Right ventricle myocardium inferior (tissue), 1 donor: ENCODE data around the gene PTEN. TPM values are rescaled to one million over a fixed set of nuclear protein-coding genes. Genes with fewer than 3 reads are reported as not detected.

Experiments used
- ATAC-seq: fragments of 200-7000 bp; cut with Tn5 transposase; one replicate; pipeline ENCODE4 v1.9.1; 2020; ENCODE audit warnings: mild to moderate bottlenecking, moderate library complexity
- DNase-seq: peaks from one replicate; pipeline ENCODE4 v3.0.0; 2021; ENCODE audit errors: missing footprints
- intact Hi-C: fragments of 100-400 bp; cut with DNase I; formaldehyde crosslinking; loops from one replicate; pipeline ENCODE4 v1.11.0; 2022
- total RNA-seq: library from RNA; stranded (reverse); fragmentation: NEBNext Ultra II Directional; extraction: Animal tissue kit (Norgen Biotek cat#: 25700); gene quantifications from one replicate; pipeline ENCODE4 v1.2.1, GENCODE V29; 2021
- donor health status: DM: no; HTN: yes; CAD: no; lungs with severe emphysema.

PTEN gene
- total RNA-seq, 1 donor from 2014 or later = 54.6 TPM

GRCh38 chr10:87931836-87932230 lies 68.4 kb downstream of the PTEN start:
- ATAC-seq = no peak
- intact Hi-C loops = no loop called here
- DNase-seq = no peak

DNA sequence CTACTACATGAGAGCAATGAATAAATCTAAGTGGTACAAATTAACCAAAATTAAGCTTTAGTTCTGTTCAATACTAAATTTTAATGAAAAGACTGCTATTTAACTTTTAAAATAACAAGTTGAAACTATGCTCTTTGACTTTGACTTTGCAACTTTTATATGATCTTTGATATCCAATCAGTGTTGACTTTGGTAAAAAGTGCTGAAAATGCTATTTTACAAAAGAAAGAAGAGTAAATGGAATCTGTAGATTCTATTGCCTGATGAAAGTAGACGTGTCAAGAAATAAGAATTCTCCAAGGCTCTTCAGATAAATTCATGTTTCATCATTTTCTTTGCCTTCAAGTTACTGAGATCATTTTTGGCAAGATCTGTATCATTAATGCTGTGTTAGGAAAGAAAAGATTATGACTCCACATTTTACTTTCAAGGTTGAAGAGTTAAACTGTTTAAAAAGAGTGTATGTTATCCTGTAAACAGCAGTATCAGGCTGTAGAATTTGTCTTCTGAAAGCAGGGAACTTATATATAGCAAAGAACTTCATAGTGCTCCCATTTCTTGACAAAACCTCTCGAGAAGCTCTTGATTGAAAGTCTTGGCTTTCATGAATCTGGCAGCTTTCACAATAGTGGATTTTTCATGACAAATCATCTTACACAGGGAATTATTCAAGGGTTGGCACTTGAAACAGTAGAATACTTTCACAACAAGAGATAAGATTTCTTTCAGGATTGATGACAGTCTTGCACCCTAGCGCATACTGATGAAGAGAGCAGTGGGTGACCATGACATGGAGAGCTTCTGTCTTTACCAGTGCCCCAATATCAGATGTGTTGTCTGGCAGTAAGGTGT lies 72.1 kb downstream of the PTEN start:
- DNase-seq (no peak), ATAC-seq (peak; percentile 44)
- intact Hi-C loops = no loop called here

GRCh38 chr10:87940210-87940609 lies 76.8 kb downstream of the PTEN start:
- DNase-seq (no peak), ATAC-seq (no peak)
- intact Hi-C loops = no loop called here

DNA sequence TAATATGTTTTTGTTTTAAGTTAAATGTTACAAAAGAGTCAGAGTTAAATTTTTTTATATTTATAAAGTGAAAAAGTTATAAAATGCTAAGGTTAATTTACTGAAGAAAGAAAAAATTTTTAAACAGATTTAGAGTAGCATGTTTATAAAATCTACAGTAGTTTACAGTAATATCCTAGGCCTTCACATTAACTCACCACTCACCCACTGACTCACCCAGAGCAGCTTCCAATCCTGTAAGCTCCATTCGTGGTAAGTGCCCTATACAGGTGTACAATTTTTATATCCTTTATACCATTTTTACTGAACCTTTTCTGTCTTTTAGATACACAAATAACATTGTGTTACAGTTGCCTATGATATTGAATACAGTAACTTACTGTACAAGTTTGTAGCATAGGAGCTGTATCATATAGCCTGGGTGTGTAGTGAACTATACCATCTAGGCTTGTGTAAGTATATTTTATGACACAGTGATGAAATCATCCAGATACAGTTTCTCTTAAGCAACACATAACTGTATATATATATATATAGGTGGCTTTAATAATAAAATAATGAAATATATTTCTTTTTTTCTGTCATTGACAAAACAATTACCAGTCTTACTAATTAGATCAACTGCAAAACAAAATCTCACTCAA lies 79.6 kb downstream of the PTEN start:
- DNase-seq (no peak), ATAC-seq (no peak)
- intact Hi-C loops = no loop called here

DNA sequence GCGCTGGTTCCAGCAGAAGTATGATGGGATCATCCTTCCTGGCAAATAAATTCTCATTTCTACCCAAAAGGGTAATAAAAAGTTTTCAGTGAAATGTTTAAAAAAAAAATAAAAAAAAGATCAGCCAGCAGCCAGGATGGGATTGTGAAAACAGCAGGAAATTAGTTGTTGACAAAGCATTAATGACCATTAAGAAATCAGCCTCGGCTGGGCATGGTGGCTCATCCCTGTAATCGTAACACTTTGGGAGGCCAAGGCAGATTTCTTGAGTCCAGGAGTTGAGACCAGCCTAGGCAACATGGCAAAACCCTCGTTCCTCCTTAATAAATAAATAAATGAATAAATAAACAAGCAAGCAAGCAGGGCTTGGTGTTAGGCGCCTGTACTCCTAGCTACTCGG lies 82.6 kb downstream of the PTEN start:
- intact Hi-C loops = loop anchor here (5.0 kb wide), 1 partner anchor 34 kb away; no protein-coding TSS in a partner anchor
- ATAC-seq (no peak), DNase-seq (no peak)

DNA sequence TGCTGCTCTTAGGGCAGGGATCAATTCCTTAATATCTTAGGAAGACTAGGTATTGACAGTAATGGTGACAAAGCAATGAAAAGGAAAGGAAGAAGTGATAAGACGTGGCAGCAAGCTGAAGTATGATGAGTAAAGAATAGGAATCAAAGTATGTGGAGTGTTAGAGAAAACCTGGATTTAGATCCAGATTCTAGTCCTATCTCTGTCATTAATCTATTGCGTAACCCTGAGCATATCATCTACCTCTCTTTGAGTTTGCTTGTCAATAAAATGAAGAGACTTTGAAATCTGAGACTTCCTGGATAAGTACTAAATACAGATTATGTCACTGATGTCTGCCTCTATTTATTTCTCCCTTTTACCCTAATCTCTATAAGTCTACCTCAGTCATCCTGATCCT lies 89.2 kb downstream of the PTEN start:
- intact Hi-C loops = no loop called here
- ATAC-seq = no peak
- no peak for DNase-seq

- ATAC-seq (no peak), DNase-seq (no peak)
- intact Hi-C loops = no loop called here
These were observed 92.6 kb downstream of the PTEN start for GRCh38 chr10:87956055-87956454.

DNA sequence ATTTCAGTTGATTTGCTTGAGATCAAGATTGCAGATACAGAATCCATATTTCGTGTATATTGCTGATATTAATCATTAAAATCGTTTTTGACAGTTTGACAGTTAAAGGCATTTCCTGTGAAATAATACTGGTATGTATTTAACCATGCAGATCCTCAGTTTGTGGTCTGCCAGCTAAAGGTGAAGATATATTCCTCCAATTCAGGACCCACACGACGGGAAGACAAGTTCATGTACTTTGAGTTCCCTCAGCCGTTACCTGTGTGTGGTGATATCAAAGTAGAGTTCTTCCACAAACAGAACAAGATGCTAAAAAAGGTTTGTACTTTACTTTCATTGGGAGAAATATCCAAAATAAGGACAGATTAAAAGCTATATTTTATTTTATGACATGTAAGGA lies 94.3 kb downstream of the PTEN start:
- DNase-seq = no peak
- intact Hi-C loops = no loop called here
- ATAC-seq = no peak

DNA sequence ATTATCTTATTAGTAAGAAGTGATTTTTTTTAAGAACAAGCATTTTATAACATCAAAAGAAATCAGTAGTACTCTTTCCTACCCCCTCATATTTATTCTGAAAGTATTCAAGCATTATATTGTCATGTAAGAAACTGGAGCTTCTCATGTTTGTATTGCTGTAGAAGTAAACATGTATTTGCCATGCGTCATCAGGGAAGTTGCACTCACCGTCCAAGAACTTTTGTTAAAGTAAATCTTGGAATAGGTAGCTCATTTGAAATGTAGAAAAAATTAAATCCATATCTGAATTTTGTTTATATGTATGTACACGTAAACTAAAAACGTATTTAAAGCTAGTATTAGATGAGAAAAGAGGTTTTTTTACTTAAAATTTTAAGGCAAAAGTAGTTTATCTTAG lies 96.8 kb downstream of the PTEN start:
- no peak for DNase-seq
- no peak for ATAC-seq
- intact Hi-C loops = loop anchor here (5.0 kb wide), 1 partner anchor 98 kb away; the partner anchor contains the start of genes KLLN and PTEN

DNA sequence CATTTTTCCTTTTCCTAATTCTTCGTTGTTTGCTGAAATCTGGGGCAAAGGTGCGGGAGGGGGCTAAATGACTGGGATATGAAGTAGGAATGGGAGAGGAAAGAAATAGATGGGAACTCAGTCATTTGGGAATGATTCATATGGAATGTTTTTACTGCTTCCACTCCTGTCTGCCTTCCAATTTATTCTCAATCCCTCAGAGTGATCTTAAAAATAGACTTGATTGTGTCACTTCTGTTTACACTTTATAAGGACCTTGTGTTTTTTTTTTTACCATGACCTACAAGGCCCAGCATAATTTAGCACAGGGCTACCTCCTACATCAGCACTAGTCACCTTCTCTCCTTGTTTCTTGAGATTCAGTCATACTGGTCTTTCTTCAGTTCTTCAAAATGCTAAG lies 97.9 kb downstream of the PTEN start:
- ATAC-seq (peak; percentile 73), DNase-seq (no peak)
- intact Hi-C loops = loop anchor here (5.0 kb wide), 1 partner anchor 99 kb away; the partner anchor contains the start of genes KLLN and PTEN

- intact Hi-C loops = no loop called here
- DNase-seq (no peak), ATAC-seq (no peak)
These were observed 103.0 kb downstream of the PTEN start for GRCh38 chr10:87966459-87966858.

GRCh38 chr10:87973635-87974034 lies 110.2 kb downstream of the PTEN start:
- ATAC-seq (no peak), DNase-seq (no peak)
- intact Hi-C loops = no loop called here

DNA sequence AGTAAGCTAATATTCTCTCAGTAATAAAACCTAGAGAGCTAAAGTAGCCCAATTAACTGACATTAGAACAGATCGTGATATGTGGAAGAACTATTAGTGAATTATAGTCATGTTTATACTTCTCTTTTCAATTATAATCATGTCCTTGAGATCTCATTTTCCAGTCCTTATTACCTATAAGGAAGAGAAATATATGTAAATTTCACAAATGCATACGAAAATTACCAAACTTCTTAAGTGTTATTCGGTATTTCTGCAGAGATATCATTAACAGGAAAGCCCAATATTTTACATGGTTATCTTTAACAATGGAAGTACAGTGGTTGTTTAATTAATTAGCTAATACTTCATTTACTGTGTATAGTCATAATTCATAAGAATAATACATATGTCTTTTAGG lies 110.7 kb downstream of the PTEN start:
- ATAC-seq = no peak
- no peak for DNase-seq
- intact Hi-C loops = no loop called here

- DNase-seq (no peak), ATAC-seq (no peak)
- intact Hi-C loops = no loop called here
These were observed 111.3 kb downstream of the PTEN start for GRCh38 chr10:87974769-87975168.

DNA sequence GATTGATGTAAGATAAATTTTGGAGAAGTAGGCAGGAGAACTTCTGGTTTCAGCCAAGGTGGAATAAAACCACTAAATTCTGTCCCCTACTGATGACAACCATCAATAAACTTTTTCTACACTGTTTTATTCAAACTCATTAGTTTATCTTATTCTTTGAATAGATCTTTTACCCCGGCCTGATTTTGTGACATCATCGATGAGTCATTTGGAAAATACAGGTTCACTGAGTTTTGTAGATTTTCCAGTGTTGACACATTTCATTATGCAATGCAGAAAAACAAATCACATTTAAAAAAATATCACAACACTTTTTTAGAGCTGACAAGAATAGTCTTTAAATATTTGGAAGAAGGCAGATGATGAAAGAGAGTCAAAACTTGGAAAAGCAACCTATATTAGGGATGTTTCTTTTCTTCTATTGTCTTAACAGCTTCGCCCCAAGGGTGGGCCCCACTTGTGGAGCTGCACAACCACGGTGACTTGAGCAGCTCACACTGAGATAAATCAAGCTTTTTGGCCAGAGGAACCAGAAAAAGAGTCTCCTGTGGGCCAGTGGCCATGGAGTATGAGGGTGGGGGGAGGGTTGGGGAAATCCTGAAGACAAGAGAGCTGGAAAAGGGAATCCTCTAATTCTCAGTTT lies 112.8 kb downstream of the PTEN start:
- intact Hi-C loops = no loop called here
- ATAC-seq (no peak), DNase-seq (no peak)

DNA sequence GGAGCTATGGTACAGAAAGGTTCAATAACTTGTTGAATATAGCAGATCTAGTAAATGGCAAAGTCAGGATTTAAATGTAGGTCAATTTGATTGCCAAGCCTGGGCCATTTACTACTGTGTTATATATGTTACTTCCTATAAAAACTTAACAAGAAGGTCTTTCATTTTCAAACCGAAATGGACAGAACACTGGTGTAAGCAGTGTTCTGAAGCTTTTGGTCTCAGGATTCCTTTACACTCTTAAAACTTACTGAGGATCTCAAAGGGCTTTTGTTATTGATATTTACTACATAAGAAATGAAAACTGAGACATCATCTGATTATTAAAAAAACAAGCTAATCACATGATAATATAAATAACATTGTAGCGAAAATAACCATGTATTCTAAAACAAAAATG lies 114.7 kb downstream of the PTEN start:
- no peak for ATAC-seq
- no peak for DNase-seq

DNA sequence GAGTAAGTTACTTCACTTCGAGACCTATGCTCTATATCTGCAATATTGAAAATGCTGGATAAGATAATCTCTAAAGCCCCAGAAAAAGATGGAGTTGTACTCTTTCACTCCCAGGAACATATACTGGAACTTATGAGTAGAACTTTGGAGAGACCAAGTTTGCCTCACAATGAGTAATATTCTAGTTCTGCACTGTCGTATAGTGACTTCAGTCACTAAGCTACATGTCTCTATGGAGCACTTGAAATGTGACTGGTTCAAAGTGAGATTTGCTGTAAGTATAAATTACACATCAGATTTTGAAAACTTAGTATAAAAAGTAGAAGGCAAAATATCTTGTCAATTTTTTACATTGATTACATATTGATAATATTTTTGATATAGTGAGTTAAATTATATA lies 116.4 kb downstream of the PTEN start:
- no peak for ATAC-seq
- intact Hi-C loops = no loop called here

More for the DNA sequence above, 114.7 kb downstream of the PTEN start:
- intact Hi-C loops = no loop called here

DNA sequence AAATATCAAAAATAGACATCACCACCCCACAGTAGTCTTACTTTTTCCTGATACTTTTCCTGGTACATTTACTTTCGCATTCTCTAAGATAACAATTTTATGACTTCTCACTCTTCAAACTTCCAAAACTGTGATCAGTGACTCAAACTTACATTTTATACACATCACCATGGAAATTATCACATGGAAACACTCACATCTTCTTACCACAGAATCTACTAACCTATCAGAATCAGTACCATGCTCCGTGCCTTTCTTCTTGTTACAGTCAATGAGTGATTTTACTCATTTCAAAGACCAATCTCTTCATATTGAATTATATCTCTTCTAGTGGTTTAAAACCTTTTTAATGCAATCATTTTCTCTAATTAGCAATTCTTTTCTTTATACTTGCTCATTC lies 120.3 kb downstream of the PTEN start:
- intact Hi-C loops = no loop called here
- ATAC-seq (no peak), DNase-seq (no peak)

More for the DNA sequence above, 116.4 kb downstream of the PTEN start:
- DNase-seq = no peak

- no peak for DNase-seq
- intact Hi-C loops = no loop called here
- ATAC-seq = no peak
These were observed 123.8 kb downstream of the PTEN start for GRCh38 chr10:87987206-87987605.

GRCh38 chr10:87991946-87992345 lies 128.5 kb downstream of the PTEN start:
- intact Hi-C loops = no loop called here
- no peak for DNase-seq
- no peak for ATAC-seq
